ENCODE data around the gene NRIP1. TPM values are rescaled to one million over a fixed set of nuclear protein-coding genes. Genes with fewer than 3 reads are reported as not detected.

NRIP1 gene
- total RNA-seq, 4 donors from 2014 or later: 15.9 to 21.6 (median 16.9) TPM

DNA sequence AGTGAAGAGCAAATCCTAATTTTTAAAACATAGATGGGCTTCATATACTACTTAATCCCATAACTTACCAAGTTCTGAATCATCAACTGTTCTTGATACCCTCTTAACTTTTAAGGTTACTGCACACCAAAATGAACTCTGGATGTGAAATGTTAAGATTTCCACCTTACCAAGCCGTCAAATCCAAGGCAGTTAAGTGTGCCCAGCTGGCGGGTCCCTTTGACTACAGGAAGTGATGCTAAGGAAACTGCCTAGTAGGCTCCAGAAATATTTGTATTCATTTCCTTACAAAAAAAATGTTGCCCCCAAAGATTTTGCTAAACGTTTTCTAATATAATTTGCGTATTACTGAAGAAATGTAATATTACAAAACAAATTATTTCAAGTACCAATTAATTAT, 10.7 kb downstream of the NRIP1 start:
- no peak for DNase-seq (ENCODE audit: low spot score in 2 of 2)
- no peak overlapping the region for H3K4me3 ChIP-seq (ENCODE audit: low read depth, poor library complexity, severe bottlenecking)
- 52 to 63% methylated on average over 4 of the region's 4 CpGs for WGBS, 2 donors
- intact Hi-C loops (cut with DNase I; ENCODE audit: low total_unique reads): no loop called here
- TF ChIP-seq, protein P1, sequence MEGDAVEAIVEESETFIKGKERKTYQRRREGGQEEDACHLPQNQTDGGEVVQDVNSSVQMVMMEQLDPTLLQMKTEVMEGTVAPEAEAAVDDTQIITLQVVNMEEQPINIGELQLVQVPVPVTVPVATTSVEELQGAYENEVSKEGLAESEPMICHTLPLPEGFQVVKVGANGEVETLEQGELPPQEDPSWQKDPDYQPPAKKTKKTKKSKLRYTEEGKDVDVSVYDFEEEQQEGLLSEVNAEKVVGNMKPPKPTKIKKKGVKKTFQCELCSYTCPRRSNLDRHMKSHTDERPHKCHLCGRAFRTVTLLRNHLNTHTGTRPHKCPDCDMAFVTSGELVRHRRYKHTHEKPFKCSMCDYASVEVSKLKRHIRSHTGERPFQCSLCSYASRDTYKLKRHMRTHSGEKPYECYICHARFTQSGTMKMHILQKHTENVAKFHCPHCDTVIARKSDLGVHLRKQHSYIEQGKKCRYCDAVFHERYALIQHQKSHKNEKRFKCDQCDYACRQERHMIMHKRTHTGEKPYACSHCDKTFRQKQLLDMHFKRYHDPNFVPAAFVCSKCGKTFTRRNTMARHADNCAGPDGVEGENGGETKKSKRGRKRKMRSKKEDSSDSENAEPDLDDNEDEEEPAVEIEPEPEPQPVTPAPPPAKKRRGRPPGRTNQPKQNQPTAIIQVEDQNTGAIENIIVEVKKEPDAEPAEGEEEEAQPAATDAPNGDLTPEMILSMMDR (IDR thresholded peaks at IDR 0.05): no peak
- no peak for TF ChIP-seq POLR2A (IDR thresholded peaks at IDR 0.05)

DNA sequence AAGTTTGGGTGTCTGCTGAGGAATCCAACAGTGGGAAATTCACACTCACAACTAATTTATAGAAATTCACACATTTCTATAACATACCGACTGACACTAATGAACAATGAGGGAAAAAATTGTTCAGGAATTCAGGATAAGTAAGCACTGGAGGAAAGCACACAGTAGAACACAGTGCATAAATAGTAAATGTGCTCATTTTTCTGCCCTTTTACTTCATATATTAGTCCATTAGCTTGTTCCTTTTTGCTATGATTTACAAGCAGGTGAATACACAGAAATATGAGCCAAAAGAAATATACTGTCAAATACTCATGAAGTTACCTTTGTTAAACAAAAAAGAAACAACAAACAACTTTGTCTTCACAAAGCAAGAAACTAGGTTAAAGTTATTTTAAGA, 11.3 kb downstream of the NRIP1 start:
- no peak for DNase-seq (ENCODE audit: low spot score in 2 of 2)
- intact Hi-C loops (cut with DNase I; ENCODE audit: low total_unique reads): no loop called here
- H3K4me3 ChIP-seq (ENCODE audit: low read depth, poor library complexity, severe bottlenecking): no peak overlapping the region
- TF ChIP-seq POLR2A (IDR thresholded peaks at IDR 0.05): no peak
- TF ChIP-seq, protein P1 (IDR thresholded peaks at IDR 0.05): no peak
- 67 to 69% methylated on average over 1 of the region's 1 CpG for WGBS, 2 donors

DNA sequence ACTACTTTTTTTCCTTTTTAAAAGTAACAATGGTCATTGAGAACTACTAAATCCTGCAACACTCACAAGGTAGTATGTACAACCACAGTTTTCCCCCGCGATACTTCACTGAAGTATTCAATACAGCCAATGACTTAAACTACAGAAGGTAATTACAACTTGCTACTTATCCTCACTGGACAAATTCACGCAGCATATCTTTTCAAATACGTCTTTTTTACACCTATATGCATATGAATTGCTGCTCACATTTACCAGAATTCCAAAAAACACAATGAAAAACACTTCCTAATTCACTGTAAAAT, 12.4 kb downstream of the NRIP1 start:
- H3K4me3 ChIP-seq (ENCODE audit: low read depth, poor library complexity, severe bottlenecking): no peak overlapping the region

DNA sequence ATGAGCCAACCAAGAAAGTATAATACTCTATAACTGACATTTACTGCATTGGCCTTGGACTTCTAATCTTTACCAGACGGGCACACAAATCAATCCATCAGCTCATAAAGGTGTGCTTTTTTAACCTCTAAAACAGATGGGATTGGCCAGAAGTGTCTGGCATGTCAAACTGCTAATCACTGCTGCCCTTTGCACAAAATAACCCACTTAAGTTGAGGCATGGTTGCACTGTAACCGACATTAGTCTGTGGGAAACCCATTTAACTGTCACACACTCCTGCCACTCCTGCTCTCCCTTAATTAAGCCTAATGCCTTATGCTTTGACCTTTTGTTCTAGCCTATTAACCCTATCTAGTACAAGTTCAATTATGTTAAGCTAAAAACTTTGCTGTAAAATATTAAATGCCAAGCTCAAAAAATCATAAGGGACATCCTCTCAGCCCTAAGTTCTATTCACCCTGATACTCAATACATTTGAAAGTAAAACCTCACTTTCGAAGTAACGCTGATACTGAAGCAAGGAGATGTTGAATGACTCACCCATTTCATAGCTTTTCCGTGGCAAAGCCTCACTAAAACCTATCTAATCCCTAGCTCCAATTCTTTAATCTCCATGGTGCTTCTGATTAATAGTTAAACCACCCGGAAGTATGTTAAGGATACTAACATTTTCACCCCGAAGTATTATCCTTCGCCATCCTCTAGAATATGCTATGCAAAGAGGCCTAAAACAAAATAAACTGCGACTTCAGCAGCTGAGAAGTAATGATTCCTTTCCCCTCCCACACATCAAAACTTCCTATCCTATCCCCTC, 12.9 kb downstream of the NRIP1 start:
- TF ChIP-seq, protein P1 (IDR thresholded peaks at IDR 0.05): no peak
- no peak for TF ChIP-seq POLR2A (IDR thresholded peaks at IDR 0.05)

More for the DNA sequence above, 12.4 kb downstream of the NRIP1 start:
- no peak for TF ChIP-seq POLR2A (IDR thresholded peaks at IDR 0.05)
- TF ChIP-seq, protein P1 (IDR thresholded peaks at IDR 0.05): no peak
- no peak for DNase-seq (ENCODE audit: low spot score in 2 of 2)
- intact Hi-C loops (cut with DNase I; ENCODE audit: low total_unique reads): no loop called here
- 90 to 93% methylated on average over 4 of the region's 4 CpGs for WGBS, 2 donors

DNA sequence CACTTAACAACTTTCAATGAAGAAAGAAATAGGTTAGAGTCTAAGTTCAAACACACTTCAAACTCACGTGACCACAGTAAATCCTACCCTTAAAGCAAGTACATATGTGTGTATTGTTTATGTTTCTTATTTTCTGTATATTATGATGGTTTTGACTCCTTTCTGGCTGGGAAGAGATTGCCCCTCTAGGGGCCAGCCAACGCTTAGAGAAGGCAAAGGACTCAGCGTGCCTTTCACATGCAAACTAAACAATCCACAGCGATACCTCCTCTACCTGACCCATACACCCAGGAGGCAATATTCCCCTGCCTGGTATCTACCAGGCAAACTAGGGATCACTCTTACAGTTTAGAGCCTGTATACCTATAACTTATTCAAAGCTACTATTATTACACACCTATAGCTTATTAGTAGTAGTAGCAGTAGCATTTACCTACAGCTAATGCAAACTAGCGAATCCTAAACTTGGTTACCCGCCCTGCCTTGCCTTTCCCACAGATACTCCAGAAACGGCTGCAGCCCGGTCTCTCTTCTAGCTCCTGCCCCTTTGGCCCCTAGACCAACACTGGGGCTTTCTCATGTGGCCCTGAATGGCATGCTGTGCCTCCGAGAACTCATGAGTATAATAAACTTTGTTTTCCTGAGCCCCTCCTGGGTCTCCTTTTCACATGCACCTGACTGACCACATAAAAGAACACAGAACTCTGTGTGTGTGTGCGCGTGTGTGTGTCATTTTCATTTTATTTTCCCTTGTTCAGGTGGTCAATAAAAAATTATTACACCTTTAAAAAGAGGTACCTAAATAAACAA, 14.0 kb downstream of the NRIP1 start:
- no peak for TF ChIP-seq POLR2A (IDR thresholded peaks at IDR 0.05)
- TF ChIP-seq, protein P1 (IDR thresholded peaks at IDR 0.05): no peak

More for the DNA sequence above, 12.9 kb downstream of the NRIP1 start:
- DNase-seq (ENCODE audit: low spot score in 2 of 2): no peak
- WGBS, 2 donors: 72 to 74% methylated on average over 9 of the region's 9 CpGs
- intact Hi-C loops (cut with DNase I; ENCODE audit: low total_unique reads): no loop called here
- H3K4me3 ChIP-seq (ENCODE audit: low read depth, poor library complexity, severe bottlenecking): no peak overlapping the region

More for the DNA sequence above, 14.0 kb downstream of the NRIP1 start:
- WGBS, 2 donors: 83 to 88% methylated on average over 11 of the region's 11 CpGs
- no peak overlapping the region for H3K4me3 ChIP-seq (ENCODE audit: low read depth, poor library complexity, severe bottlenecking)
- DNase-seq (ENCODE audit: low spot score in 2 of 2): no peak
- intact Hi-C loops (cut with DNase I; ENCODE audit: low total_unique reads): no loop called here

Measured in lower leg skin (tissue), 4 donors.